ENCODE data around the gene RBBP6.
"Not testable (repeated sequence)": the region's sequence is repeated elsewhere in the genome, so short reads cannot be mapped to it uniquely, and the experiment has no call there.

The RBBP6 gene

GRCh38 chr16:24568392-24568791 lies 29.0 kb downstream of the RBBP6 start:
- no peak for DNase-seq

DNA sequence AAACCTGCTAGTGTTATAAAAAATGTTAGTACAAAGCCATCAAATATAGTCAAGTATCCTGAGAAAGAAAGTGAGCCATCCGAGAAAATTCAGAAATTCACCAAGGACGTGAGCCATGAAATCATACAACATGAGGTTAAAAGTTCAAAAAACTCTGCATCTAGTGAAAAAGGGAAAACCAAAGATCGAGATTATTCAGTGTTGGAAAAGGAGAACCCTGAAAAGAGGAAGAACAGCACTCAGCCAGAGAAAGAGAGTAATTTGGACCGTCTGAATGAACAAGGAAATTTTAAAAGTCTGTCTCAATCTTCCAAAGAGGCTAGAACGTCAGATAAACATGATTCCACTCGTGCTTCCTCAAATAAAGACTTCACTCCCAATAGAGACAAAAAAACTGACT lies 31.7 kb downstream of the RBBP6 start:
- DNase-seq = no peak

DNA sequence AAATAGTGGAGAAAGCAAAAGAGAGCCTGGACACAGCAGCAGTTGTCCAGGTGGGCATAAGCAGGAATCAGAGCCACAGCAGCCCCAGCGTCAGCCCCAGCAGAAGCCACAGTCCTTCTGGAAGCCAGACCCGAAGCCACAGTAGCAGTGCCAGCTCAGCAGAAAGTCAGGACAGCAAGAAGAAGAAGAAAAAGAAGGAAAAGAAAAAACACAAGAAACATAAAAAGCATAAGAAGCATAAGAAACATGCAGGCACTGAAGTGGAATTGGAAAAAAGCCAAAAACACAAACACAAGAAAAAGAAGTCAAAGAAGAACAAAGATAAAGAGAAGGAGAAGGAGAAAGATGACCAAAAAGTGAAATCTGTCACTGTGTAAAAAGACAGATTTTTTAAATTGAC lies 32.7 kb downstream of the RBBP6 start:
- no peak for DNase-seq

GRCh38 chr16:24573141-24573540 lies 33.8 kb downstream of the RBBP6 start:
- DNase-seq = no peak

DNA sequence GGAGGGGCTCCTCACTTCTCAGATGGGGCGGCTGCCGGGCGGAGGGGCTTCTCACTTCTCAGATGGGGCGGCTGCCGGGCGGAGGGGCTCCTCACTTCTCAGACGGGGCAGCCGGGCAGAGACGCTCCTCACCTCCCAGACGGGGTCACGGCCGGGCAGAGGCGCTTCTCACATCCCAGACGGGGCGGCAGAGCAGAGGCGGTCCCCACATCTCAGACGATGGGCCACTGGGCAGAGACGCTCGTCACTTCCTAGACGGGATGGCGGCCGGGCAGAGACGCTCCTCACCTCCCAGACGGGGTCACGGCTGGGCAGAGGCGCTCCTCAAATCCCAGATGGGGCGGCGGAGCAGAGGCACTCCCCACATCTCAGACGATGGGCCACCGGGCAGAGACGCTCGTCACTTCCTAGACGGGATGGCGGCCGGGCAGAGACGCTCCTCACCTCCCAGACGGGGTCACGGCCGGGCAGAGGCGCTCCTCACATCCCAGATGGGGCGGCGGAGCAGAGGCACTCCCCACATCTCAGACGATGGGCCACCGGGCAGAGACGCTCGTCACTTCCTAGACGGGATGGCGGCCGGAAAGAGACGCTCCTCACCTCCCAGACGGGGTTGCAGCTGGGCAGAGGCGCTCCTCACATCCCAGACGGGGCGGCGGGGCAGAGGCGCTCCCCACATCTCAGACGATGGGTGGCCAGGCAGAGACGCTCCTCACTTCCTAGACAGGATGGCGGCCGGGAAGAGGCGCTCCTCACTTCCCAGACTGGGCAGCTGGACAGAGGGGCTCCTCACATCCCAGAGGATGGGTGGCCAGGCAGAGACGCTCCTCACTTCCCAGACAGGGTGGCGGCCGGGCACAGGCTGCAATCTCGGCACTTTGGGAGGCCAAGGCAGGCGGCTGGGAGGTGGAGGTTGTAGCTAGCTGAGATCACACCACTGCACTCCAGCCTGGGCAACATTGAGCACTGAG lies 35.4 kb downstream of the RBBP6 start:
- DNase-seq = not testable (repeated sequence)

GRCh38 chr16:24575791-24576190 lies 36.4 kb downstream of the RBBP6 start:
- DNase-seq = not testable (repeated sequence)

DNA sequence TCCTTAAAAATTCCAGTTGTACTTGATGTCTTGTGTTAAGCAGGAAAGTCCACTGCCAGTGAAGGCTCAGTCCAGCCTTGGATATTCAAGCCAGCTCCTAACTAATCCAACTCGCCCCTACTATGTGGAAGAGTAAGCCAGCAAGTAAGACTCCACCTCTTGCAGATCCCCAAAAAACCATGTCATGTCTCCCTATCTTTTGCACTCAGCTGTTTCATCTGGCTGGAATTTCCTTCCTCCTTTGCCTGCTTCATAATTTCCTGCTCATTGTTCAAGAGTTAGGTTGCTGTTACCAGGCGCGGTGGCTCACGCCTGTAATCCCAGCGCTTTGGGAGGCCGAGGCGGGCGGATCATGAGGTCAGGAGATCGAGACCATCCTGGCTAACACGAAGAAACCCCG lies 37.8 kb downstream of the RBBP6 start:
- DNase-seq = no peak

DNA sequence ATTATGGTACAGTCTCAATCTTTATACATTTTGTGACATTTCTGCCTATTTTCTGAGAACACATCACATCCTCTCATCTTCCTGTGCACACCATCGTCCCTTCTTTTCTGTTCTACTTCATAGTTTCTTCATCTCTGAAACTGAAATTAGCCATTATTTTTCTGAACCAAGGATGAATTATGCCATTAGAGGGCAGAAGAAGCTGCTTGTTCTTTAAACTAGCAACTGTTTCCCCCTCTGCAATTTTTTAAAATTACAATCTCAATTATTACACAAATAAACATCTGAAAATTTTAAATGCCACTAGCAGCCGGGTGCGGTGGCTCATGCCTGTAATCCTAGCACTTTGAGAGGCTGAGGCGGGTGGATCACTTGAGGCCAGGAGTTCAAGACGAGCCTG lies 41.3 kb downstream of the RBBP6 start:
- no peak for DNase-seq

GRCh38 chr16:24583494-24583893 lies 44.1 kb downstream of the RBBP6 start:
- no peak for DNase-seq

- no peak for DNase-seq
These were observed 50.6 kb downstream of the RBBP6 start for GRCh38 chr16:24589997-24590396.

GRCh38 chr16:24598777-24599437 lies 59.5 kb downstream of the RBBP6 start:
- no peak for DNase-seq

DNA sequence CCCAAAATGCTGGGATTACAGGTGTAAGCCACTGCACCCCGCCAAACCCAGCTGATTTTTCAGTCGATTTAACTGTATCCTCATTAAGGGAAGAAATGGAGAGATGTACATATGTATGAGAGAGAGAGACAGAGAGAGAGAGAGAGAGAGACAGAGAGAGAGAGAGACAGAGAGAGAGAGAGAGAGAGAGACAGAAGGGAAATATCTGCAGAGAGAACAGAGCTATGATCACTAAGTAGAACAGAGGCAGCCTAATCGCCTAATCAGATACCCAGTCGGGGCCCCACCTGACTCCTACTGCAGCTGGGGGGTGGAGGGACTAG lies 70.0 kb downstream of the RBBP6 start:
- DNase-seq = no peak

DNA sequence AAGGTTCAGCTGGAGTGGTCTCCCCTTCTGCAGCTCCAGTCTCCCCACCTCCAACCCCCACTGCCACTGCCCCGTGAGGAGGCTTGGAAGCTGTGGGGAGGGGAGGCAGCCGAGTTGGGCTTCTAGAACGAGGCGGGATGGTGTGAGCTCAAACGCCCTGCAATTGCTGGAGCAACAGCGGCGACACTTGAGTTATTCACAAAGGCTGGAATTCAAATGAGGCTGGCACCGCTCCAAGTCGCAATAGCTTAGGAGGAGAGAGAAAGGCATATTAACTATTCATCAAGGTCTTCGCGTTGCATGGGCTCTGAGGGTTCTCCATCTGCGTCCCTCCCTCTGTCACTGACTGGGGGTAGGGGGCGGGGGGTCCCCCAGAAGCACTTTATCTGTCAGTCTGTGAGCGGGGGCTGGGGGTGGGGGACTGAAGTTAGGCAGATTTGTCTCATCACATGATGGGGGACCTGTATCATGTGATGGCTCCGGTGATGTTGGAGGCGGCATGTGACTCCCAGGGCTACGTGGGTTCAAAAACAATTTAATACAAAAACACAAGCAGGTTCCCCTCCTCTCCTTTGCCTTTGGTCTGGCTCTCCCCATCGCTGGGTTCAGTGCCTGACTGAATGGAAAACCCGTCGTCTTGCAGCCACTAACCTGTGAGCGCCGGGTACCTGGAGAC lies 70.5 kb downstream of the RBBP6 start:
- peak in 55 of 56 donors; percentile 22 to 93 (median 73) for DNase-seq

DNA sequence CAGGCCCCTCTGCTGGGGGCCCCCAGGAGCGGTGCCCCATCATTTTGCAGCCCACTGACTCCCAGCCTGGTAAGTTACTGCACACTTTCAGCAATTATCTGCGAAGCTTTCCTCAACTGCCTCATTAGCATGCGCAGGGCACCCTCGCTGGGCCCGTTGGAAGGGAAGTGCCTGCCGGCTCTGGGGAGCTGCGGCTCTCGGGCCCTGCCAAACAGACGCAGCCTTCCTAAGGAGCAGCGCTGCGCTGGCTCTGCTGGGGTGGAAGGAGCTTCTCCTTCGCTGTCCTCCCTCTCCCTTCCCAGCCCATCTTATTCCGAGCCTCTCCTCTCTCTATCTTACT lies 71.0 kb downstream of the RBBP6 start:
- DNase-seq = peak in 43 of 56 donors; percentile 3 to 80 (median 55)

- peak in 1 of 56 donors; percentile 15 for DNase-seq
These were observed 71.9 kb downstream of the RBBP6 start for GRCh38 chr16:24611310-24611709.

- no peak for DNase-seq
These were observed 73.3 kb downstream of the RBBP6 start for GRCh38 chr16:24612656-24613055.

DNA sequence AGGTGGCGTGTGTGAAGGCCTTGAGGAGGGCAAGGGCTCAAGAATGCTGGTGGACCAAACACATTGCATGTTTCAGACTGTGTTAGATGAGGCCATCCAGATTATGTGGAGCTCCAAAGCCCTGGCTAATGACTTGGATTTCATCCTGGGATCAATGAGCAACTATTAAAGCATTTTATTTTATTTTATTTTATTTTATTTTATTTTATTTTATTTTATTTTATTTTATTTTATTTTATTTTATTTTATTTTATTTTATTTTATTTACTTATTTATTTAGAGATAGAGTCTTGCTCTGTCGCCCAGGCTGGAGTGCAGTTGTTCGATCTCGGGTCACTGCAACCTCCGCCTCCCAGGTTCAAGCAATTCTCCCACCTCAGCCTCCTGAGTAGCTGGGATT lies 73.9 kb downstream of the RBBP6 start:
- DNase-seq = not testable (repeated sequence)

DNA sequence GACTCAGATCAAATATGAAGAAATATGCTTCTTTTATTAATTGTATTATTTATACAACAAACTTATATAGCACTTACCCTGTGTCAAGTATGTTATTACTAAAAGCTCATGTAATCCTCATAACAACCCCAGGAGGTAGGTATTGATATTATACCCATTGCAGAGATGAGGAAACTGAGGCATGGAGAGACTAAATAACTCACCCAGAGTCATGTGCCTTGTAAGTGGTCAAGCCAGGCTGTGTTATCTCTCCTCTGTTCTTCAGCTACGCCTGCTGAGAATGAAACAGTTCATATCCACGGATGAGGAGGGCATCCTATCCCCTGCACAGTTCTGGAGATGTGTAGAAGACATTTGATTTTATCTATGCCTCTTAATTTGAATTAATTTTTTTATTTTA lies 78.1 kb downstream of the RBBP6 start:
- DNase-seq = no peak
